ENCODE data around the gene CYBC1. TPM values are rescaled to one million over a fixed set of nuclear protein-coding genes. Genes with fewer than 3 reads are reported as not detected.

The CYBC1 gene
- total RNA-seq, 2 donors from 2014 or later = 58.4 to 79.0 TPM

DNA sequence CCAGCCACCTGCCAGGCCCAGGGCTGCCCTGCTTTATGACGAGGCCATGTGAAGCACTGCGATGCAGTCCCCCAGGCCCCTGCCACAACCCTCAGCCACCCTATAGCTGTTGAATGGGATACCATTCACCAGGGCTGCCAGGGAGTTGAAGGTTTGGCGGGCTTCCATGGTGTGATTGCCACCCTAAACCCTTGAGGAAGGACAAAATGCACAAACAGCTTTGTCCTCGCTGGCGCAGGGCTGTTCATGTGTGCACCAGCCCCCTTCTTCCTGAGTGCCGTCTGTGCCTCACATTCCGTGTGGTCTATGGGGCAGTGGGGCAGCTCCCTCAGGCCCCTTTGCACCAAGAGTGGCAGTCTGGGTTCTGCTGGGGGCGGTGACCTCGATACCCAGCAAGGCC lies 33.3 kb upstream of the CYBC1 start:
- intact Hi-C loops (cut with DNase I) = no loop called here
- Histone ChIP-seq H3K4me3 (no peak overlapping the region), H3K27me3 (no peaks in the 10 kb centered on the region), H3K9ac (ENCODE audit: low read depth in 2 of 2, low read length in 2 of 2) (no peak overlapping the region), H3K36me3 (peaks cover 29% of the 10 kb centered on the region), H3K4me1 (no peaks in the 10 kb centered on the region), H3K27ac (no peak overlapping the region), H3K9me3 (no peaks in the 10 kb centered on the region)
- DNase-seq = no peak
- TF ChIP-seq, protein P1, sequence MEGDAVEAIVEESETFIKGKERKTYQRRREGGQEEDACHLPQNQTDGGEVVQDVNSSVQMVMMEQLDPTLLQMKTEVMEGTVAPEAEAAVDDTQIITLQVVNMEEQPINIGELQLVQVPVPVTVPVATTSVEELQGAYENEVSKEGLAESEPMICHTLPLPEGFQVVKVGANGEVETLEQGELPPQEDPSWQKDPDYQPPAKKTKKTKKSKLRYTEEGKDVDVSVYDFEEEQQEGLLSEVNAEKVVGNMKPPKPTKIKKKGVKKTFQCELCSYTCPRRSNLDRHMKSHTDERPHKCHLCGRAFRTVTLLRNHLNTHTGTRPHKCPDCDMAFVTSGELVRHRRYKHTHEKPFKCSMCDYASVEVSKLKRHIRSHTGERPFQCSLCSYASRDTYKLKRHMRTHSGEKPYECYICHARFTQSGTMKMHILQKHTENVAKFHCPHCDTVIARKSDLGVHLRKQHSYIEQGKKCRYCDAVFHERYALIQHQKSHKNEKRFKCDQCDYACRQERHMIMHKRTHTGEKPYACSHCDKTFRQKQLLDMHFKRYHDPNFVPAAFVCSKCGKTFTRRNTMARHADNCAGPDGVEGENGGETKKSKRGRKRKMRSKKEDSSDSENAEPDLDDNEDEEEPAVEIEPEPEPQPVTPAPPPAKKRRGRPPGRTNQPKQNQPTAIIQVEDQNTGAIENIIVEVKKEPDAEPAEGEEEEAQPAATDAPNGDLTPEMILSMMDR (IDR thresholded peaks at IDR 0.05) = no peak

DNA sequence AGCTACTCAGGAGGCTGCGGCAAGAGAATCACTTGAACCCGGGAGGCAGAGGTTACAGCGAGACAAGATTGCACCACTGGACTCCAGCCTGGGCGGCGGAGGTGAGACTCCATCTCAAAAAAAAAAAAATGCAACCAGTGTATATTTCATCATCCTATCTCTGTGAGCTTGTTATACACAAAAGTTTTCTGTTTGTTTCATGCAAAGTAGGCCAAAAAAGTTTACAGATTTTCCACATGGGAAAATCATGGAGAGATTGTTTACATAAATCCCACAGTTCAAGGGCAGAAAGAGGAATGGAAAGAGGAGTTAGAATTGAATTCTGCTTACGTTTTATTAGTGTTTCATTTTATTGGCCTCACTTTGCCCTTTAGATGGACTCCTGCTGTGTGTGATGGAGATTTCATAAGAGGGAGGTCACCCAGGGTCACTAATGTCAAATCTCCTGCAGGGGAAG lies 32.7 kb upstream of the CYBC1 start:
- TF ChIP-seq, protein P1 (IDR thresholded peaks at IDR 0.05) = no peak
- Histone ChIP-seq H3K27ac (no peak overlapping the region), H3K4me1 (no peaks in the 10 kb centered on the region), H3K36me3 (peaks cover 34% of the 10 kb centered on the region), H3K9ac (ENCODE audit: low read depth in 2 of 2, low read length in 2 of 2) (no peak overlapping the region), H3K4me3 (no peak overlapping the region), H3K27me3 (no peaks in the 10 kb centered on the region), H3K9me3 (no peaks in the 10 kb centered on the region)
- intact Hi-C loops (cut with DNase I) = no loop called here
- DNase-seq = no peak

DNA sequence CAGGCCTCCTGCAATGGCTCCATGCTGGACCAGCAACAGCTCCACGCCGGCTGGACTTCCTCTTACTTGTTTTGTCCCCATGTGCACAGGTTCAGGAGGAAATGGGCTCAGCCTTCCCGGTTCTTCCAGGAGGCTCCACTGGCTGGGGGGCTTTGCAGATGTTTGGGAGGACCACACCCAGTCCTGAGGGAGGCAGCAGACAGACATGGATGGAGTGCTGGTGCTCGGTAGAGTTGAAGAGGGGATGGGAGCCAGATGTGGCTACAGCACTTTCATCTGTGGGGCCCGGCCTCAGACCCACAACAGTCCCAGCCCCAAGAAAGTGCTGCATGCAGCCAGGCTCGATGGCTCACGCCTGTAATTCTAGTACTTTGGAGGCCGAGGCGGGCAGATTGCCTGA lies 29.8 kb upstream of the CYBC1 start:
- Histone ChIP-seq H3K36me3 (peaks cover 34% of the 10 kb centered on the region), H3K9me3 (no peaks in the 10 kb centered on the region), H3K9ac (ENCODE audit: low read depth in 2 of 2, low read length in 2 of 2) (no peak overlapping the region), H3K27ac (no peak overlapping the region), H3K4me1 (no peaks in the 10 kb centered on the region), H3K4me3 (no peak overlapping the region), H3K27me3 (no peaks in the 10 kb centered on the region)
- intact Hi-C loops (cut with DNase I) = no loop called here
- no peak for DNase-seq
- TF ChIP-seq, protein P1 (IDR thresholded peaks at IDR 0.05) = no peak

DNA sequence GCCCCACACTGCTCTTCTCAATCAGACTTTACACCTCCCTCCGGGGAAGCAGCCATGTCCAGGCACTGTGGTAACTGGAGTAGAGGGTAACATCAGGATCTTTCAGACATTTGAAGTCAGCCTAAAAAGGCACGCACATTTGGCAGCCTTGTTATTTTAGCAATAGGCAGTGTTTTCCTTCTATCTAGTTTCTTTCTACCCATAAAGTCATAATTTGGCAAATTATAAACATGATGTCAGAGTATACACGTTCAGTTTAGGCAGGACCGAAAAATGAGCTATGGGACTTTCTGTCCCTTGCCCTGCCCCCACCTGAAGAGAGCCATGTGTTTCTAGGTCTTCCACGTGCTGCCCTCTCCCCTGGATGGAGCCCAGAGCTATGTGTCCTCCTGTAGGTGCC lies 29.1 kb upstream of the CYBC1 start:
- intact Hi-C loops (cut with DNase I) = no loop called here
- TF ChIP-seq, protein P1 (IDR thresholded peaks at IDR 0.05) = no peak
- H3K9me3 ChIP-seq = no peaks in the 10 kb centered on the region
- no peak for DNase-seq
- H3K9ac ChIP-seq (ENCODE audit: low read depth in 2 of 2, low read length in 2 of 2) = no peak overlapping the region
- no peak overlapping the region for H3K4me3 ChIP-seq
- no peaks in the 10 kb centered on the region for H3K27me3 ChIP-seq
- H3K36me3 ChIP-seq = peaks cover 27% of the 10 kb centered on the region
- no peak overlapping the region for H3K27ac ChIP-seq
- no peaks in the 10 kb centered on the region for H3K4me1 ChIP-seq

DNA sequence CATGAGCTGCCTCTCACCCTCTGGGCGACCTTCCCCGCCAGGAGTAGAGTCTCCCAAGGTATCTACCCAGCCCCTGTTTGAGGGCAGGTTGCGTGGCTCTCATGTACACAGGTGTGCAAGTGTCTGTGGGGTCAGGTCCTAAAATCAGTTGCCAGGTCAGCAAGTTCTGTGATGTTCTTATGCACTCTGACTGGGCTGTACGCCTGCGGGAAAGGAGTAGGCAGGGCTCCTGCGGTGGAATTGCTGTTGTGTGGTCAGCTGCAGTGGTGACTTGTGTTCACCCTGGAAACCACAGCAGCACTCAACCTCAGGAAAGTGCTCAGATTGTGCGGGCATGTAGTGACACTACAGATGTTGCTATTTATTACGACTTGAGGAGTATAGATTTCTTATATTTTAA lies 27.4 kb upstream of the CYBC1 start:
- H3K4me3 ChIP-seq = no peak overlapping the region
- intact Hi-C loops (cut with DNase I) = no loop called here
- H3K9ac ChIP-seq (ENCODE audit: low read depth in 2 of 2, low read length in 2 of 2) = no peak overlapping the region
- H3K36me3 ChIP-seq = peaks cover 18% of the 10 kb centered on the region
- H3K4me1 ChIP-seq = no peaks in the 10 kb centered on the region
- H3K27ac ChIP-seq = no peak overlapping the region
- H3K27me3 ChIP-seq = no peaks in the 10 kb centered on the region
- TF ChIP-seq, protein P1 (IDR thresholded peaks at IDR 0.05) = no peak
- H3K9me3 ChIP-seq = no peaks in the 10 kb centered on the region
- DNase-seq = no peak

DNA sequence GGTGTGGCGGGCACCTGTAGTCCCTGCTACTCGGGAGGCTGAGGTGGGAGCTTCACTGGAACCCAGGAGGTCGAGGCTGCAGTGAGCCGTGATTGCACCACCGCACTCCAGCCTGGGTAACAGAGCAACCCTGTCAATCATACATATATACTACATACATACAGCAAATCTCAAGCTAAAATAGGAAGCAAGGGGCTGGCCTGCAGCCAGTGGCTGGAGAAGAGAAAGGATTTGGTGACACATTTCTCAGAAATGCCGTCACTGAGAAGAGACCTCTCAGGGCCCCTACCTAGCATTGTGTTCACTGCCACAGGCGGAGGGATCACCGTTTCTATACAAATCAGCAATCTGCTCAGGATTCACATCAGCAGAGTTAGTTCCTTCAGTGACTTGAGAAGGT lies 24.9 kb upstream of the CYBC1 start:
- intact Hi-C loops (cut with DNase I) = no loop called here
- Histone ChIP-seq H3K36me3 (peaks cover 16% of the 10 kb centered on the region), H3K27ac (no peak overlapping the region), H3K4me3 (no peak overlapping the region), H3K9ac (ENCODE audit: low read depth in 2 of 2, low read length in 2 of 2) (no peak overlapping the region), H3K4me1 (no peaks in the 10 kb centered on the region), H3K9me3 (no peaks in the 10 kb centered on the region), H3K27me3 (no peaks in the 10 kb centered on the region)
- TF ChIP-seq, protein P1 (IDR thresholded peaks at IDR 0.05) = no peak
- no peak for DNase-seq
